Measurements from ENCODE around the gene OR10AD1. TPM values are rescaled to one million over a fixed set of nuclear protein-coding genes. Genes with fewer than 3 reads are reported as not detected.

Gene OR10AD1
- total RNA-seq, 4 donors from 2014 or later, result not detected

- H3K27me3 ChIP-seq, result no peaks in the 10 kb centered on the region
- H3K36me3 ChIP-seq, result no peaks in the 10 kb centered on the region
- no peak overlapping the region for H3K4me3 ChIP-seq (replicated peaks in 1 of 3)
- no peaks in the 10 kb centered on the region for H3K4me1 ChIP-seq
- H3K9me3 ChIP-seq, result no peaks in the 10 kb centered on the region
- no peak overlapping the region for H3K27ac ChIP-seq
- DNase-seq, result no peak
- TF ChIP-seq CTCF (IDR thresholded peaks at IDR 0.05) (no peak), POLR2A (IDR thresholded peaks at IDR 0.05) (no peak)
- intact Hi-C loops (cut with DNase I), result no loop called here
- 64 to 71% methylated on average over 3 of the region's 3 CpGs for WGBS, 2 donors
Measured at GRCh38 chr12:48175613-48176416, 27.3 kb downstream of the OR10AD1 start.

GRCh38 chr12:48169011-48169410, 34.1 kb downstream of the OR10AD1 start:
- intact Hi-C loops (cut with DNase I), result loop anchor here (10.0 kb wide), 1 partner anchor 204 kb away; the partner anchor contains the start of gene TMEM106C

GRCh38 chr12:48165089-48165981, 37.8 kb downstream of the OR10AD1 start:
- Histone ChIP-seq H3K4me3 (replicated peaks in 1 of 3) (no peak overlapping the region), H3K27me3 (no peaks in the 10 kb centered on the region), H3K27ac (no peak overlapping the region), H3K9me3 (no peaks in the 10 kb centered on the region), H3K4me1 (no peaks in the 10 kb centered on the region), H3K36me3 (no peaks in the 10 kb centered on the region)
- peak in 1 of 2 donors; percentile 25 for DNase-seq
- 25 to 26% methylated on average over 2 of the region's 2 CpGs for WGBS, 2 donors
- TF ChIP-seq CTCF (IDR thresholded peaks at IDR 0.05), result peak; percentile 62 to 89 (median 86)
- no peak for TF ChIP-seq POLR2A (IDR thresholded peaks at IDR 0.05)
- intact Hi-C loops (cut with DNase I), result loop anchor here (10.0 kb wide), 1 partner anchor 201 kb away; the partner anchor contains the start of gene TMEM106C

More at GRCh38 chr12:48169011-48169410, 34.1 kb downstream of the OR10AD1 start:
- no peaks in the 10 kb centered on the region for H3K36me3 ChIP-seq
- H3K4me1 ChIP-seq, result no peaks in the 10 kb centered on the region
- no peak for TF ChIP-seq CTCF (IDR thresholded peaks at IDR 0.05)
- TF ChIP-seq POLR2A (IDR thresholded peaks at IDR 0.05), result no peak
- no peak for DNase-seq
- 84 to 89% methylated on average over 17 to 19 of the region's 19 CpGs for WGBS, 2 donors
- no peak overlapping the region for H3K27ac ChIP-seq
- no peak overlapping the region for H3K4me3 ChIP-seq (replicated peaks in 1 of 3)
- H3K9me3 ChIP-seq, result no peaks in the 10 kb centered on the region
- H3K27me3 ChIP-seq, result no peaks in the 10 kb centered on the region

GRCh38 chr12:48164451-48164850, 38.6 kb downstream of the OR10AD1 start:
- Histone ChIP-seq H3K27ac (no peak overlapping the region), H3K4me1 (no peaks in the 10 kb centered on the region), H3K27me3 (no peaks in the 10 kb centered on the region), H3K36me3 (no peaks in the 10 kb centered on the region), H3K4me3 (replicated peaks in 1 of 3) (no peak overlapping the region), H3K9me3 (no peaks in the 10 kb centered on the region)
- WGBS, 2 donors, result 79 to 85% methylated on average over 2 of the region's 2 CpGs
- no peak for TF ChIP-seq POLR2A (IDR thresholded peaks at IDR 0.05)
- TF ChIP-seq CTCF (IDR thresholded peaks at IDR 0.05), result no peak
- DNase-seq, result no peak
- intact Hi-C loops (cut with DNase I), result loop anchor here (10.0 kb wide), 1 partner anchor 200 kb away; the partner anchor contains the start of gene TMEM106C

Measured in thyroid gland (tissue), 4 donors.